ENCODE results near the gene RAMP1.
A peak's percentile ranks its signal among the peaks of the same experiment; 100 is the strongest.

The RAMP1 gene

DNA sequence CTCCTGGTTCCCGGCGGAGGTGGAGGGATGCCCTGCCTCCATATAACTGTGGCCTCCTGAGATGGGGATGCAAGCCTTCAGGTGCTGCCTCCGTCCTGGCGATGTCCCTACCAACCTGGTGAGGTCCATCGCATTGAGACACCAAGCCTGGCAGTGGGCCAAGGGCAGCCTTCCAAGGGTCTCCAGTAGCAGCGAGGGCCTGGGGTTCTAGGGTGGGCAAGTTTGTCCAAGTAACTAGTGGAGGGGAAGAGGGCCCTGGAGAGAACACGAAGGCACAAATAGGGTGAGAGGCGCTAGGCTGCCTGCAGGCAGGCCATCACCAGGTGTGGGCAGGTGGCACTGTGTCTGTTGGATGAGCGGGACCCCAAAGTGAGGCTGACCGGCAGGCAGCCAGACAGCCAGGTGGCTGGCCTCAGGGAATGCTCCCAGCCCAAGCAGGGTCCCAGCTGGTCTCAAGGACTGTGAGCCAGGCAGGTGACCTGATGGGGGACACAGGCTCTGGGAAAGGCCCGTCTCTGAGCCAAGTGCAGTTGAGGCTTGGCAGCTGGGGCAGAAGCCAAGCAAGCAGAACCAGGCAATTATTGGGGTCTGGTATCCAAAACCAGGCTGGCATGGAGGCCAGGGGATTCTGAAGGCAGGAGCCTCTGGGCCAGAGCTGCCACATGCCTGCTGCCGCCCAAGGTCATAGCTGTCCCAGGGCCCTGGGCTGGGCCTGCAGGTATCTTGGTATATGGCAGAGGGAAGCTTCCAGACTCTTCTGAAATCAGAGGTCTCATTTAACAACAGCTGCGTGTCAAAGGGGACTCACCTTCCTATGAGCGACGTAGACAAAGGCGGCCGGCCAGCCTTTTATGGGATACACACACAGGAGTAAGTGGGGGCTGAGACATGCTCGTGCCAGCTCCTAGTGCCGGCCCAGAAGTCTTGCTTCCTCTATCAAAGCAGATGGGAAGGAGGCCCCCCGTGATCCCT, 23.4 kb downstream of the RAMP1 start:
- TF ChIP-seq, protein P1, sequence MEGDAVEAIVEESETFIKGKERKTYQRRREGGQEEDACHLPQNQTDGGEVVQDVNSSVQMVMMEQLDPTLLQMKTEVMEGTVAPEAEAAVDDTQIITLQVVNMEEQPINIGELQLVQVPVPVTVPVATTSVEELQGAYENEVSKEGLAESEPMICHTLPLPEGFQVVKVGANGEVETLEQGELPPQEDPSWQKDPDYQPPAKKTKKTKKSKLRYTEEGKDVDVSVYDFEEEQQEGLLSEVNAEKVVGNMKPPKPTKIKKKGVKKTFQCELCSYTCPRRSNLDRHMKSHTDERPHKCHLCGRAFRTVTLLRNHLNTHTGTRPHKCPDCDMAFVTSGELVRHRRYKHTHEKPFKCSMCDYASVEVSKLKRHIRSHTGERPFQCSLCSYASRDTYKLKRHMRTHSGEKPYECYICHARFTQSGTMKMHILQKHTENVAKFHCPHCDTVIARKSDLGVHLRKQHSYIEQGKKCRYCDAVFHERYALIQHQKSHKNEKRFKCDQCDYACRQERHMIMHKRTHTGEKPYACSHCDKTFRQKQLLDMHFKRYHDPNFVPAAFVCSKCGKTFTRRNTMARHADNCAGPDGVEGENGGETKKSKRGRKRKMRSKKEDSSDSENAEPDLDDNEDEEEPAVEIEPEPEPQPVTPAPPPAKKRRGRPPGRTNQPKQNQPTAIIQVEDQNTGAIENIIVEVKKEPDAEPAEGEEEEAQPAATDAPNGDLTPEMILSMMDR (conservative IDR thresholded peaks at IDR 0.05; ENCODE audit: low read depth, low read length) = no peak
- no peak overlapping the region for H3K4me3 ChIP-seq (ENCODE audit: low read depth, low read length)
- DNase-seq (ENCODE audit: low read depth) = no peak

DNA sequence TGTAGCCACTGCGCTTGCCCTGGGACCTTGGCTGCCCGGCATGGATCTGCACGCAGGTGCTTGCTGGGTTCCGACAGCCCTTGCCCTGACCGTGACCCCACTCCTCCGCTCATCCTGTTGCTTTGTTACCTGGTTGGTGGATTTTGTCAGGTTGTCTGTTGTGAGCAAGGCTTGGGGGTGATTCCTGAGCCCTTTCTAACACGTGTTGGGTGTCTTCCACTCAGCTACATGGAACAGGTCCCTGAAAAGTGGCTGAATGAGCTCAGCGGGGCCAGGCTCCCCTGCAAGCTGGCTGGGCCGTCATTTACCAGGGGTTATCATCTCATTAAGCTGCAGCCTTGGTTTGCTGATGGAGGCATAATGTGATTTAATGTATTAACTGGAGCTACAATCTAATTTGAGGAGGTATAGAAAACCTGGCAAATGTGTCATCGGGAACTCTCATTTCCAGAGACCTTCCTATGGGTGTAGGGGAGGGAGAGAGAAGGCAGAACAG, 24.6 kb downstream of the RAMP1 start:
- TF ChIP-seq, protein P1 (conservative IDR thresholded peaks at IDR 0.05; ENCODE audit: low read depth, low read length) = no peak
- H3K4me3 ChIP-seq (ENCODE audit: low read depth, low read length) = no peak overlapping the region
- no peak for DNase-seq (ENCODE audit: low read depth)

DNA sequence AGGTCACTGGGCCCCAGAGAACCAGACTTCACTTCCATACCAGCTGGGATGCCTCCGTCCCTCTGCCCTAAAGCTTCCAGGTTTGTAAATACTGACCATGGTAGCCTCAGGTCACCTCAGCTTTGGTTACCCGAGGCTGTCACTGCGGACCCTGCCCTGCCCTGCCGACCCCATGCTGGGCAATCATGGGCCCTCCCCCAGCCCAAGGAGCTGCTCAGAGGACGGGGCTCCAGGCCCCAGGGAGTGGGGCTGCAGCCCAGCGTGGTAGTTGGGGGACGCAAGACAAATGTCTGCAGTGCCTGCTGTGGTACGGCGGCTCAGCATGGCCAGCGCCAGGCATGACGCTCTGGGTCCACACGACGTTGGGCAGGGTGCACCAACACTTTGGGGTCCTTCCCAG, 25.3 kb downstream of the RAMP1 start:
- H3K4me3 ChIP-seq (ENCODE audit: low read depth, low read length) = no peak overlapping the region
- DNase-seq (ENCODE audit: low read depth) = no peak
- TF ChIP-seq, protein P1 (conservative IDR thresholded peaks at IDR 0.05; ENCODE audit: low read depth, low read length) = no peak

DNA sequence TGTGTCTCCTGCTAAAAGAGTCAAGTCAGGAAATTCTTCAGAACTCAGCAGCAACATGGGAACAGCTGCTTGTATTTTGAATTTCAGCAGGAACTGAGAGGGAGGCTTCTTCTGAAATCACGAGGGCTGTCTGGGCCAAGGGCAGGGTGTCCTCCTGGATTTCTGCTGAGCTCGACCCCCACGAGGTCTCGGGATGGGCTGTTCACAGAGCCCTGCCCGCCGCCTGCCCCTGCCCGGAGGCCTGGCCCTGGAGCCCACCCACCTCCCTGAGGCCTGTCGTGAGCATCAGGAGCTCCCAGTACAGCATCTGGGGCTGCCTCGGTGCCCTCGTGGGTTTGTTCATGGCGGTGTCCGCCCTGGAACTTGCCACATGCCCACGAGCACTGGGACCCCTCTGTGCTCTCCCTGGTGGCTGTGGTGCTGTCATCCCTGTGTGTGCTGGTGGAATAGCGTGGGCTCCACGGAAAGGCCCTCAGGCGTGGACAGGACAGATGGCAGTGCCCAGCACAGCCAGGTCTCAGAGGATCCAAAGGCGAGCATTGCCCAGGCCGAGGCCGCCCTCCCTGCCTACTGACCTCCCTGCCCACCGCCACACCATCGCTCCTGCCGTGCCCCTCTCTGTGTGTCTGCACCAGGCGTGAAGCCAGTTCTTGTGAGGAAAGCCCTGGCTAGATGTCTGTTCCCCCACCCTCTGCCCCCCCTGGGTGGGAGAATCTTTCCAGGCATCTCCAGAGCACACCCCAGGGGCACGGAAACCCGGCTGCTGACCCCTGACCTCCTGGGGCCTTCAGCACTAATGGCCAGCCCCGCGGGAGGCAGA, 25.9 kb downstream of the RAMP1 start:
- TF ChIP-seq, protein P1 (conservative IDR thresholded peaks at IDR 0.05; ENCODE audit: low read depth, low read length) = no peak
- peak; percentile 32 for DNase-seq (ENCODE audit: low read depth)
- H3K4me3 ChIP-seq (ENCODE audit: low read depth, low read length) = no peak overlapping the region

DNA sequence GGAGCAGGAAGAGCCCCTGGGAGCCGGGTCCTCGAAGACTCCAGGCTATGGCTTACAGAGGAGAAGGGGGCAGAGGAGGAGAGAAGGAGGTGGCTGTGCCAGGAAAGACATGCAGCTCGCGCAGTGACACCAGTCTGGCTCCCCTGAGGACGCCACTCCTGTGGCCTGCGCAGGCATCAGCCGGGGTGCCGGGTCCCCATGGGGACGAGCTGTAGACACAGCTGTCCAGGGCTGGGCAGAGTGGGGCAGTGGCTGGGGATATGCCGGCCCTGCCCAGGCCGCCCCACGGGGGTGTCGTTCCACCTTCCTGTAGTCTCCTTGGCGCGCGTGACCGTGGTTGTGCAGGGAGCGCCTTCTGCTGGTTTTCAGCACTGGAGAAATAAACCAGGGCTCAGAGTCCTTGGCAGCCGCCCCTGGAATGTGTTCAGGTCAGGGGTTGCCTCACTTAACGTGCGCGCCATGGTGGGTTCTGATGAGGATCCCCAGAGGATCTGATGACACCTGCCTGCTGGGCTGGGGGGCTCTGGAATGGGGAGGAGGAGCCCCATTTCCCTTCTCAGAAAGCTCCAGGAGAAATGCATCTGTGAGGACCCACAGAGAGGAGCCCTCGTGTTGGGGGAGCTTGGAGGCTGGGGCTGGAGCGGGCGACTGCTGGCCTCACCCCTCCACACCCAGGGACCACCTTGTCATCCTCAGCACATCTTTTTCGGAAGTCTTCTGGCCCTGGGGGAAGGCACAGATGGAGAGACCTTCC, 26.7 kb downstream of the RAMP1 start:
- TF ChIP-seq, protein P1 (conservative IDR thresholded peaks at IDR 0.05; ENCODE audit: low read depth, low read length) = peak; percentile 40
- DNase-seq (ENCODE audit: low read depth) = peak; percentile 65

DNA sequence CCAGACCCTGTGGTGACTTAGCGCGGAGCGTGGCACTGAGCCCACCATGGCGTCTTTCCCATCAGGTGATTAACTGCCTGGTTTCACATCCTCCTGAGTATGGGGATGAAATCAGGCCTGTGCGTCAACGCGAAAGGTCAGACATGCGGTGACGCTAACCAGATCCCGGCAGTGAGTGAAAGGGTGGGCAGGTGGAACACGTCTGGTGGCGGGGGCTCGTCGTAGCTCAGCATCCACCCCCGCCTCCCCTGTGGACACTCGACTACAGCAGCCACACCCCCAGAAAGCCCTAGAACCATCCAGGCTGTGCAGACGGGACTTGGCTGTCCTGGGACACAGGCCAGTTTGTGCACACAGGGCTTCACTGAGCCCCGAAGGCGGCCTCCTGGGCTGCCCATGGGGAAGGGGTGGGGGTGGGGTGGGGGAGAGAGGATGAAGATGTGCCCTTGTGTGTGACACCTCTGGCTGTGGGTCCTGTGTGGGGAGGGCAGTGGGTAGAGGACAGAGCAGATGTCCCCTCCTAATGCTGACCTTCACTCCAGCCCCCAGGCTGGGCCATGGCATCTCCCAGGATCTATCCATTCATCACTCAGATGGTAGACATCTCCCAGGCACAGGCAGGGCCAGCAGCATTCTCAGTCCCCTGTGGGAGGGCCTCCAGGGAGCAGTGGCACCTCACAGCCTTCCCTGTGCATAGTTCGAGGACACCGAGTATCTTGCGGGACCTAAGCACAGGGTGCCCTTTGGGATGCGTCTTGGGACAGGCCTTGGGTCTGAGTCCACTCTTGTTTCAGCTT, 27.5 kb downstream of the RAMP1 start:
- DNase-seq (ENCODE audit: low read depth) = no peak
- no peak overlapping the region for H3K4me3 ChIP-seq (ENCODE audit: low read depth, low read length)
- TF ChIP-seq, protein P1 (conservative IDR thresholded peaks at IDR 0.05; ENCODE audit: low read depth, low read length) = no peak

More for the DNA sequence above, 26.7 kb downstream of the RAMP1 start:
- H3K4me3 ChIP-seq (ENCODE audit: low read depth, low read length) = no peak overlapping the region
